Putamen (tissue), 1 donor: ENCODE data around the gene KRAS.

Source experiments
- DNase-seq: peaks from one replicate; pipeline ENCODE4 v3.0.0-alpha.2; 2016; ENCODE audit warnings: low spot score

Gene KRAS

GRCh38 chr12:25256005-25256404 is 5.3 kb upstream of the KRAS start:
- no peak for DNase-seq

DNA sequence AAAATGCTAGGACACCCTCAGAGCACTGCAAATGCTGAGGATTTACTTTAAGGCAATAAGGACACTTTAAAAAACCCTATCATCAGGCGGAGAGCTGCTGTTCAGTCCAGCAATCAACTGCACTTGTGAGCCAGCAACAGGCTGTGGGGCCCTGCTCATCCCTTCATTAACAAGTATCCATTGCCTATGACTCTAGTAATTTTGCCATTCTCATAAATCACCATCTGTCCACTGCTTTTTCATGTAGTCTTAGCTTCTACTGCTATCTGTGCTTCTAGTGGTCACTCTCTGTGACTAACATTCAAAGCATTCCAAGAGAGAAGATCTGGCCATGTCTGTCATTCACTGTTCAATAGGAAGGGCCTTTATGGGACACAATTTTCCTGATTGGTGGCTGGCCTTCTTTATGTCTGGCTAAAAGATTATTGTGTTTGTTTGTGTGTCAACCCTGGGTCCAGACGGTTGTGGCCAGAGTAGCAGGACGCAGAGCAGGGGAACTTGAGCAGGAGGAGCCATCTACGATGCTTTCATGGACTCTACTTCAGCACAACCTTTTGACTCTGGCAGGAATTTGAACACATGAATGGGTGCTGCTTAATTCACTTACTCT is 3.6 kb upstream of the KRAS start:
- DNase-seq, result no peak

DNA sequence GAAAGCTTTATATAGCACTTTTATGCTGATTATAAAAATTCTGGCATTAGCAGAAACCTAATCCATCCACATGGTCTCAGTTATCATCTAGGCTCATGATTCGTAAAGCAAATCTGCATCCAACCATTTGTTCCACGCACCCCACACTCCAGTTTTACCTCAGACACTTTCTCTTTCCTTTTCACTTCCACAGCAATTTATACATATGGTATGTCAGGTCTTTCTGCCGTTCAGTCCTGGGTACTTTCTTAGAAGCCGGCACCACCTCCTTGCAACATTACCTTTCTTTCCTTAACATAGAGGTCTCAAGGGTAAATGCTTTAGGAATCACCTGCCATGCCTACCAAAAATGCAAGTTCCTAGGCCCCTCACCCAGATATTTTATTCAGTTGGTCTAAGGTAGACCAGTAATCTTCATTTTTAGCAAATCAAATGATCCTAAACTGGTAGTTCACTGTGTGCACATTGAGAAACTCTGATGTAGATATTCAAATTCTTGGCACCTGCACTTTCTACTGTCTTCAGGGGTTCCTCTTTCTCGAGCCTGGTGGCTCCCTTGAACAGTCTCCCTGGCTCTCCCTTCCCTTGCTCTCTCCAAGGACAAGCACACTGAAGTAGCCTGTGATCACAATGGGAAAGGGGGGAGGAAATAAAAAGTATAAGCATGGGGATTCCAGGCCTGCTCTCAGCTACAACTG is 2.8 kb upstream of the KRAS start:
- no peak for DNase-seq

DNA sequence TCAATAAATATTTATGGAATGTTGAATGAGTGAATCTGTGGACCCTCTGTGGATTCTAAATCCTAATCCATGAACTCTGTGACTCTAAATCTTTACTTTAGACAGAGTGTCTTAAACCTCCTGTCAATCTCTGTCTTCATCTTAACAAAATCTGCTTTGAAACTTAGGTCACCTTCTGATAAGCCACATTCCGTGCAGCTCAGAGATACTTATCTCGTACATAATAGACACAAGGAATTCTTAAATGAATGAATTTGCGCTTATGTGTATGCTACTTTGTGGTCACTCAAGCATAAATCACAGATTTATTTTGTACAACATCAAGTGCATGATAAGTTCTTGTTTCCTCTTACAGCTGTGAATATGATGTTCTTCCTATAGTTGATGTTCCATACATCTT is 2.2 kb upstream of the KRAS start:
- no peak for DNase-seq

DNA sequence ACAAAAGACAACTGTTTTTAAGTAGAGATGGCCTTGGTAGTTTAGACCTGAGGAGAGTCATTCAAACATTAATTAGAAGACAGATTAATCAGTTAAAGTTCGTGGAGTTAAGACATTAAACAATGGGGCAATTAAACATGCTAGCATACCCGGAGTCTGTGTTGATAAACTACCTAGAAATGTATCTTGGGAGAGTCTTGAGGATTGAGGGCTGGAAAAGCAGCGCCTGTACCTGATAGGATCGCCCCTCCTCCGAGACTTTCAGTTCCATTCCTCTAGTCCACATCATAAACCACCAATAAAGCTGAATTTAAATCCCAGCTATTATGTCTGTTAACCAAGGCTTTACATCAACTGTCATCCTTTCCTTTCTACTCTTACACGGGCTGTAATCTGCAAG is 1.0 kb upstream of the KRAS start:
- DNase-seq, result no peak

GRCh38 chr12:25249931-25250738 is 594 bp downstream of the KRAS start:
- peak; percentile 22 for DNase-seq

- DNase-seq, result no peak
These were observed 2.0 kb downstream of the KRAS start for GRCh38 chr12:25248732-25249131.

DNA sequence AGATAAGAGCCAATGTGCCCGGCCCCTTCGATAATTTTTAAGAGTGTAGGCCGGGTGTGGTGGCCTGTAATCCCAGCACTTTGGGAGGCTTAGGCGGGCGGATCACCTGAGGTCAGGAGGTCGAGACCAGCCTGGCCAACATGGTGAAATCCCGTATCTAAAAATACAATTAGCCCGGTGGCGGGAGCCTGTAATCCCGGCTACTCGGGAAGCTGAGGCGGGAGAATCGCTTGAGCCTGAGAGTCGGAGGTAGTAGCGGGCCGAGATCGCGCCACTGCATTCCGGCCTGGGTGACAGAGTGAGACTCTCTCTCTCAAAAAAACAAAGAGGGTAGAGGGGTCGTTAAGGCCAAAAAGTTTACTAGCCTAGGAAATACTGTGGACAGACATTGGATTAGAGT is 2.6 kb downstream of the KRAS start:
- DNase-seq, result no peak

GRCh38 chr12:25245491-25245890 is 5.2 kb downstream of the KRAS start:
- no peak for DNase-seq

DNA sequence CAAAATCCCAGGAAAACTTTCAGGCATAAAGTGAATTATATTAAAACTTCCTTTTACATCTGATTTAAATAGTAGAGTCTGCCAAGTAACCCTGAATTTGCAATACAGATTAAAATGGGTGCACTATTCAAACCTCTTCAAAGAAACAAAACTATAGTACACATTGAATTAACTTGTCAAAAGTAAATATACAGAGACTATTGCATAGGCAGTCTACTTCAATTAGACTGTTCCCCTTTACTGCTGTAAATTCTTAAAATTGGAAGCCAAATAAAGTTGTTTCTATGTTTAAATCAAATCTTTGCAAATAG is 7.1 kb downstream of the KRAS start:
- DNase-seq, result no peak

DNA sequence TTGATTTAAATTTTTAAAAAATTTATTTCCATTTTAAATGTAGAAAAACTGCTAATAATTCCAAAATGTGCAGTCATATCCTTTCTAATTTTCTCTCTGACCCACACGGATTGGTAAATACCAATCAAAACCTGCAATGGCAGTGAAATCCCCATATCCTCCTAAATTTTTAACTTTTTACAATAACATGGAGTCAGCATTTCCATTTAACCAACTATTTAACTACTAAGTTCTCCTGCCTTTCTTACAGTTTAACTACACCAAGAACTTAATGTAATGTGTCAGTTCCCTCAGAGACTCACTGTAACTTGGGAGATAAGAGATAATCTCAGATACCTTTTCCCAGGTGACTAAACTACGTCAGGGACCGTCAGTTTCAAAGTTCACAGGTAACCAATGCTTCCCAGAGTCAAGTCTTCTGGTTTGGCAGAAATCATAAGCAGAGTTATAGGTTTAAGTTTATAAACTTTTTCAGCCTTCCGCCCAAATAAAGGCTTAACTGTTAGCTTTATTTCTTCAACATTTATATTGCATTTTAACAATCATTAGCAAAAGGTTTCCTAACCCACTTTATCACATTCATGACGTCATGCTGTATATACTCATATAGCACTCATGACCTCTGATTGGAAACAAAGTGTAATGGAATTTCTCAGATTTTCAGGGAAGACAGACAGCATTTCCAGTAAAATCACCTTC is 7.6 kb downstream of the KRAS start:
- DNase-seq, result no peak

DNA sequence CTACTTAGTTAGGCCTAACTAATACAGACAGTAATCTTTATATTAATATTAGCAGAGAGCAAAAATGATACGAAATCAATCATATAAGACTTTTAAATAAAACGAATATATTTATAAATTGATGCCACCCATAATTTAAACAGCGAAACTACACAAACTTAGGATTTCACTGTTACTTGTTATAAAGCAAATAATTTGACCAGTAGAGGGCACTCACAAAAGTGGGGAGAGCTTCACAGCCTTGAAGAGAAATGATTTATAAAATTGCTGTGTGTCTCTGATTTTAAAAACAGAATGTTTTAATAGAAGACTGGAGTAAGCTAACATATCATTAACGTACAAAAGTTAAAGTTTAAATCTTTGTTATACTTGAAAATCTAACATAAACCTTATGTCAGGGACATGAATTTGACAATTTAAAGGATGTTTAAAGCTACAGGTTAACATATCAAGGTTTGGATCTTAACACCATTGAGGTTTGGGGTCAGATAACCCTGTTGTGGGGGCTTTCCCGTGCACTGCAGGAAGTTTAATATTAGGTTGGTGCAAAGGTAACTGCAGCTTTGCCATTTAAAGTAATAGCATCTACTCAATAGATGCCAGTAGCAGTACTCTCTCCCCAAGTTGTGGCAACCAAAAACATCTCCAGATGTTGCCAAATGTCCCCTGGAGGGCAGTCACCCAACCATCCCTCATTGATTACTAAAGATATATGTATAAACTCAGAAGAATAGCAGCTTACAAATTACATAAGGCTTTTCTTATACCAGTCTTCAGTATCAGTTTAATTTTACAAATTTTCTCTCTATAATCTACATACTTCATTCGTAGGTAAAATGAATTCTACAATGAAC is 9.3 kb downstream of the KRAS start:
- DNase-seq, result peak; percentile 35

DNA sequence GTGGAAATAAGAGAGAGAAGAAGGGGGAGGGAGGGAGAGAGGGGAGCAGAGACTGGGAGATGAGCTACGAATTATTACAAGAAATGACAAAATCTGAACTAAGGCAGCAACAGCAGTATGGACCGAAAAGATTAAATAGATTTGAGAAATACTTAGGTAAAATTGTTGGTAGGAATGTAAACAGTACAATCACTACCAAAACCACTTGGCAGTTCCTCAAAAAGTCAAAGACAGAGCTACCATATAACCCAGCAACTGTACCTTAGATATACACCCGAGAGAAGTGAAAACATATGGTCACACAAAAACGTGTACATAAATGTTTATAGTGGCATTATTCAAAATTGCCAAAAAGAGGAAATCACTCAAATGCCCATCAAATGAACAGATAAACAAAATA is 14.1 kb downstream of the KRAS start:
- DNase-seq, result no peak

DNA sequence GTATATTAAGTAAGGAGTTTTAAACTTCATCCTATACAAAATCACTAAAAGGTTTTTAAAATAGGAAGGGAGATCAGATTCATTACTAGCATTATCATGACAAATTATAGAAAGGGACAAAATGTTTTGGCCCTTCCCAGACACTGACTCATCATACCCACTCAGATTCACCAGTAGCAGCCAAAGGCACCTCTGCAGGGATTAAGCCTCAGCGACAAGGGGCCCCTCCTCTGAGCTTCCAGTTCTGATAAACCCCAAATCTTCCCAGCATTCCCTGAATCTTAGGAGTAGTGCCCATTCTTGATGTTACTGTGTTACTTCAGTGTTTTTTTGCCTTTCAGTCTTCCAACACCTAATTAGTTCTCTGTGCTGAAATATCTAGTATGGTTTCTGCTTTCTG is 14.5 kb downstream of the KRAS start:
- DNase-seq, result no peak

- DNase-seq, result no peak
These were observed 37.4 kb downstream of the KRAS start for GRCh38 chr12:25213338-25213737.

GRCh38 chr12:25208554-25208953 is 42.2 kb downstream of the KRAS start:
- DNase-seq, result no peak

- DNase-seq, result no peak
These were observed 42.9 kb downstream of the KRAS start for GRCh38 chr12:25207846-25208245.

GRCh38 chr12:25207411-25207810 is 43.3 kb downstream of the KRAS start:
- DNase-seq, result no peak

- no peak for DNase-seq
These were observed 48.6 kb downstream of the KRAS start for GRCh38 chr12:25202137-25202536.

GRCh38 chr12:25200703-25201102 is 50.0 kb downstream of the KRAS start:
- no peak for DNase-seq

DNA sequence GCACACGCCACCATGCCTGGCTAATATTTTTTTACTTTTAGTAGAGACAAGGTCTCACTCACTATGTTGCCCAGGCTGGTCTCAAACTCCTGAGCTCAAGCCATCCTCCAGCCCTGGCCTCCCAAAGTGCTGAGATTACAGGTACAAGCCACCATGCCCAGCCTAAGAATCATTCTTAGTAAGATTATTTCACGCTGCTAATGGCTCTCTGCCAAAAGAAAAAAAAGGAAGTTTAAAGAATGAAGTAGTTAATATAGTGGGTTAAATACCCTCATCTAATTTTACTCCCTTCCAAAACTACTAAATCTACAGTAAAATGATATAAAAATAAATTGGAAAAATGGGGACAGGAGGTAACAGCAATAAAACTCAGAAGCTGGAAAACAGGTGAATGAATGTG is 53.1 kb downstream of the KRAS start:
- DNase-seq, result no peak
